CD14-positive monocyte (primary cell): ENCODE data around the gene HSDL1. TPM values are rescaled to one million over a fixed set of nuclear protein-coding genes. Genes with fewer than 3 reads are reported as not detected.

ENCODE experiments used
- DNase-seq, 3 donors: peaks; one replicate each; pipeline ENCODE4 v3.0.0-alpha.2; 2011 to 2022
- H2AFZ ChIP-seq: 2 replicates; pipeline ENCODE4 v1.6.0; 2012; ENCODE audit warnings: mild to moderate bottlenecking, low read depth, low read length, inconsistent platforms; ENCODE audit not compliant: insufficient read depth, poor library complexity, severe bottlenecking
- H3K27ac ChIP-seq, 2 donors: 1 replicate in 1 of 2; 2 replicates in 1 of 2; pipeline ENCODE4 v1.5.1; 2012 to 2013; ENCODE audit warnings: low read length in 2 of 2, control low read depth in 1 of 2, inconsistent platforms in 1 of 2, low read depth in 1 of 2, mild to moderate bottlenecking in 1 of 2
- H3K27me3 ChIP-seq, 2 donors: one replicate each; pipeline versions ENCODE4 v1.6.0 to v1.6.1; 2011 to 2013; ENCODE audit warnings: low read length in 2 of 2; ENCODE audit not compliant: control insufficient read depth in 2 of 2, insufficient read depth in 2 of 2
- H3K36me3 ChIP-seq, 2 donors: replicated peaks in 1 of 2; 1 replicate in 1 of 2; 2 replicates in 1 of 2; pipeline versions ENCODE4 v1.5.1 to v1.6.1; 2012 to 2013; ENCODE audit warnings: low read length in 2 of 2, control low read depth in 1 of 2, inconsistent platforms in 1 of 2, mild to moderate bottlenecking in 1 of 2; ENCODE audit not compliant: insufficient read depth in 2 of 2, control insufficient read depth in 1 of 2
- H3K4me1 ChIP-seq, 2 donors: 1 replicate in 1 of 2; 2 replicates in 1 of 2; pipeline versions ENCODE4 v1.5.1 to v1.6.1; 2012 to 2013; ENCODE audit warnings: low read length in 2 of 2, control low read depth in 1 of 2, inconsistent platforms in 1 of 2, mild to moderate bottlenecking in 1 of 2, moderate library complexity in 1 of 2; ENCODE audit not compliant: insufficient read depth in 2 of 2, control insufficient read depth in 1 of 2
- H3K4me2 ChIP-seq: replicated peaks from 2 replicates; pipeline ENCODE3; 2012; ENCODE audit warnings: low read length, moderate library complexity, mild to moderate bottlenecking; ENCODE audit not compliant: poor library complexity, severe bottlenecking; ENCODE audit errors: extremely low read depth
- H3K4me3 ChIP-seq, 3 experiments: fragments of 200-600 bp in 1 of 3; sonication (generic) in 1 of 3; replicated peaks in 1 of 3; 1 replicate in 2 of 3; 2 replicates in 1 of 3; pipeline ENCODE4 v1.5.1; 2011 to 2013; ENCODE audit warnings: low read length in 3 of 3, mild to moderate bottlenecking in 3 of 3, control low read depth in 2 of 3, low read depth in 2 of 3, inconsistent platforms in 1 of 3, moderate library complexity in 1 of 3
- H3K79me2 ChIP-seq: 2 replicates; pipeline ENCODE4 v1.6.0; 2012; ENCODE audit warnings: mild to moderate bottlenecking, control low read depth, inconsistent platforms, low read length, moderate library complexity; ENCODE audit not compliant: insufficient read depth
- H3K9ac ChIP-seq: 2 replicates; pipeline ENCODE4 v1.6.0; 2017; ENCODE audit warnings: low read length, mild to moderate bottlenecking; ENCODE audit not compliant: insufficient read depth, poor library complexity, severe bottlenecking
- H3K9me3 ChIP-seq, 2 donors: replicated peaks in 1 of 2; 1 replicate in 1 of 2; 2 replicates in 1 of 2; pipeline versions ENCODE4 v1.5.1 to v1.6.1; 2012 to 2013; ENCODE audit warnings: low read length in 2 of 2, control low read depth in 1 of 2; ENCODE audit not compliant: control insufficient read depth in 1 of 2, insufficient read depth in 1 of 2
- H4K20me1 ChIP-seq: 2 replicates; pipeline ENCODE4 v1.6.0; 2012; ENCODE audit warnings: mild to moderate bottlenecking, low read length, control low read depth, moderate library complexity; ENCODE audit not compliant: insufficient read depth
- H3K27ac Mint-ChIP-seq, 7 donors: one replicate each; pipeline ENCODE4 v1.8.0; 2020; ENCODE audit warnings: mild to moderate bottlenecking in 7 of 7, mixed read lengths in 7 of 7, moderate library complexity in 6 of 7, inconsistent platforms in 2 of 7
- H3K27me3 Mint-ChIP-seq, 3 donors: one replicate each; pipeline ENCODE4 v1.8.0; 2021 to 2022; ENCODE audit warnings: low read depth in 3 of 3, mild to moderate bottlenecking in 3 of 3, mixed read lengths in 3 of 3, moderate library complexity in 3 of 3, inconsistent platforms in 1 of 3
- H3K36me3 Mint-ChIP-seq, 2 donors: one replicate each; pipeline ENCODE4 v1.8.0; 2020; ENCODE audit warnings: mixed read lengths in 2 of 2, inconsistent platforms in 1 of 2, mild to moderate bottlenecking in 1 of 2
- H3K4me1 Mint-ChIP-seq: one replicate; pipeline ENCODE4 v1.8.0; 2020; ENCODE audit warnings: mild to moderate bottlenecking, mixed read lengths
- H3K4me3 Mint-ChIP-seq, 2 donors: one replicate each; pipeline ENCODE4 v1.8.0; 2020; ENCODE audit warnings: mild to moderate bottlenecking in 2 of 2, mixed read lengths in 2 of 2, moderate library complexity in 1 of 2
- H3K9me3 Mint-ChIP-seq, 7 donors: one replicate each; pipeline ENCODE4 v1.8.0; 2020 to 2022; ENCODE audit warnings: mixed read lengths in 7 of 7, mild to moderate bottlenecking in 6 of 7, moderate library complexity in 6 of 7, inconsistent platforms in 2 of 7
- CTCF ChIP-seq: fragments of 200-600 bp; IDR thresholded peaks from one replicate; pipeline ENCODE4 v1.8.0; 2022; ENCODE audit warnings: antibody characterized with exemption, mild to moderate bottlenecking
- WGBS: methylation state at CpG from one replicate; pipeline ENCODE4 v1.1.5; 2013; ENCODE audit warnings: missing lambda C conversion rate; ENCODE audit not compliant: insufficient coverage; 5-methylcytosine and 5-hydroxymethylcytosine counted together
- intact Hi-C, 2 donors: fragments of 100-400 bp; cut with micrococcal nuclease; formaldehyde crosslinking; loops; one replicate each; pipeline versions ENCODE4 v1.15.0 to v1.15.1; 2023
- polyA plus RNA-seq, 3 donors: library from polyadenylated mRNA; depleted of rRNA in 1 of 3; unstranded in 2 of 3; stranded (reverse) in 1 of 3; fragments of 300-500 nt in 2 of 3; fragments of >200 nt in 1 of 3; fragmentation: Illumina TruSeq in 2 of 3; gene quantifications; 1 replicate in 2 of 3; 2 replicates in 1 of 3; pipeline ENCODE4 v1.2.3, GENCODE V29; 2012 to 2021

HSDL1 gene
- polyA plus RNA-seq, 3 donors: 7.3 to 13.3 (median 8.0) TPM

- no peak overlapping the region for H3K4me2 ChIP-seq
- H3K27me3 ChIP-seq: no peaks in the 10 kb centered on the region
- intact Hi-C loops: no loop called here
- no peaks in the 10 kb centered on the region for H3K9me3 ChIP-seq
- Mint-ChIP-seq H3K36me3 (peaks cover 42 to 56% of the 10 kb centered on the region in 2 donors), H3K27ac (peak overlapping the region in 6 of 7 donors; percentile 10 to 97 (median 72)), H3K27me3 (peaks cover 1 to 5% (median 2%) of the 10 kb centered on the region in 3 donors), H3K9me3 (no peaks in the 10 kb centered on the region), H3K4me3 (no peak overlapping the region), H3K4me1 (peaks cover 27% of the 10 kb centered on the region)
- H3K9ac ChIP-seq: no peak overlapping the region
- H3K36me3 ChIP-seq: peaks cover 52 to 53% of the 10 kb centered on the region in 2 donors
- H3K4me1 ChIP-seq: peaks cover 24 to 26% of the 10 kb centered on the region in 2 donors
- no peak for TF ChIP-seq CTCF
- WGBS: no CpG with 5 or more reads among the region's 9 CpGs
- H4K20me1 ChIP-seq: no peaks in the 10 kb centered on the region
- H2AFZ ChIP-seq: no peak overlapping the region
- H3K79me2 ChIP-seq: no peaks in the 10 kb centered on the region
- DNase-seq: peak in 1 of 3 donors; percentile 61
- peak overlapping the region in 1 of 2 donors; percentile 32 for H3K27ac ChIP-seq
- H3K4me3 ChIP-seq: no peak overlapping the region
Measured at GRCh38 chr16:84177741-84178073, 32.7 kb upstream of the HSDL1 start.

GRCh38 chr16:84176192-84177053 lies 31.4 kb upstream of the HSDL1 start:
- Histone ChIP-seq H3K27me3 (no peaks in the 10 kb centered on the region), H3K4me2 (peak overlapping the region; percentile 15)

More at GRCh38 chr16:84176192-84177053, 31.4 kb upstream of the HSDL1 start:
- intact Hi-C loops: no loop called here
- H3K36me3 ChIP-seq: peaks cover 40% of the 10 kb centered on the region in 2 donors
- Mint-ChIP-seq H3K4me3 (peak overlapping the region in 1 of 2 donors; percentile 45), H3K36me3 (peaks cover 29 to 44% of the 10 kb centered on the region in 2 donors), H3K4me1 (peaks cover 27% of the 10 kb centered on the region), H3K9me3 (peaks cover 0 to 3% (median 0%) of the 10 kb centered on the region in 7 donors), H3K27ac (peak overlapping the region; percentile 94 to 99 (median 96)), H3K27me3 (peaks cover 0 to 5% (median 2%) of the 10 kb centered on the region in 3 donors)
- DNase-seq: peak in 2 of 3 donors; percentile 14 to 73
- no peaks in the 10 kb centered on the region for H3K9me3 ChIP-seq
- peak overlapping the region; percentile 93 to 94 for H3K27ac ChIP-seq
- peaks cover 24 to 26% of the 10 kb centered on the region in 2 donors for H3K4me1 ChIP-seq
- no peak overlapping the region for H2AFZ ChIP-seq
- WGBS: 89% methylated on average over 14 of the region's 18 CpGs
- no peaks in the 10 kb centered on the region for H3K79me2 ChIP-seq
- no peak for TF ChIP-seq CTCF
- no peak overlapping the region for H3K4me3 ChIP-seq
- H4K20me1 ChIP-seq: no peaks in the 10 kb centered on the region
- H3K9ac ChIP-seq: peak overlapping the region; percentile 56
